ENCODE data around the gene UBE2E1. TPM values are rescaled to one million over a fixed set of nuclear protein-coding genes. Genes with fewer than 3 reads are reported as not detected.

UBE2E1 gene
- total RNA-seq, 1 donor from 2014 or later, result 74.6 TPM

DNA sequence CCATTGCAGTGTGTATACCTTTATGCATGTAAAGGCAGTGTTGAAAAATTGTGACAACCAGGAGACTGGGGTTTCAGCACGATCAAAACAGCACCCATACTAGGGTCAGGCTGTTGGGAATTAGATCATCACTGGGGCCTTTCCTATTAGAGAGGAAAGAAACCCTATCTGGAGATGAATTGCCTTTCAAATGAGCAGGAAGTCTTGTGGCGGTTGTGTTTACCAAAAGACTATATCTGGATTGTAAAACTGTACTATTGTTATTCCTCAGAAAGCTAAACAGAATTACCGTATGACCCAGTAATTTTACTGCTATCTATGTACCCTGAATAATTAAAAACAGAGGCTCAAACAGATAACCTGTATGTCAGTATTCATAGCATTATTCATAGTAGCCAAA, 10.1 kb downstream of the UBE2E1 start:
- intact Hi-C loops (cut with DNase I), result no loop called here
- TF ChIP-seq, protein P1, sequence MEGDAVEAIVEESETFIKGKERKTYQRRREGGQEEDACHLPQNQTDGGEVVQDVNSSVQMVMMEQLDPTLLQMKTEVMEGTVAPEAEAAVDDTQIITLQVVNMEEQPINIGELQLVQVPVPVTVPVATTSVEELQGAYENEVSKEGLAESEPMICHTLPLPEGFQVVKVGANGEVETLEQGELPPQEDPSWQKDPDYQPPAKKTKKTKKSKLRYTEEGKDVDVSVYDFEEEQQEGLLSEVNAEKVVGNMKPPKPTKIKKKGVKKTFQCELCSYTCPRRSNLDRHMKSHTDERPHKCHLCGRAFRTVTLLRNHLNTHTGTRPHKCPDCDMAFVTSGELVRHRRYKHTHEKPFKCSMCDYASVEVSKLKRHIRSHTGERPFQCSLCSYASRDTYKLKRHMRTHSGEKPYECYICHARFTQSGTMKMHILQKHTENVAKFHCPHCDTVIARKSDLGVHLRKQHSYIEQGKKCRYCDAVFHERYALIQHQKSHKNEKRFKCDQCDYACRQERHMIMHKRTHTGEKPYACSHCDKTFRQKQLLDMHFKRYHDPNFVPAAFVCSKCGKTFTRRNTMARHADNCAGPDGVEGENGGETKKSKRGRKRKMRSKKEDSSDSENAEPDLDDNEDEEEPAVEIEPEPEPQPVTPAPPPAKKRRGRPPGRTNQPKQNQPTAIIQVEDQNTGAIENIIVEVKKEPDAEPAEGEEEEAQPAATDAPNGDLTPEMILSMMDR (IDR thresholded peaks at IDR 0.05), result no peak
- Histone ChIP-seq H3K4me3 (no peak overlapping the region), H3K4me1 (peaks cover 0 to 13% of the 10 kb centered on the region in 2 donors), H3K27me3 (no peaks in the 10 kb centered on the region), H3K9me3 (no peaks in the 10 kb centered on the region), H3K27ac (no peak overlapping the region), H3K36me3 (no peaks in the 10 kb centered on the region)
- no peak for DNase-seq (ENCODE audit: low spot score in 2 of 2)

DNA sequence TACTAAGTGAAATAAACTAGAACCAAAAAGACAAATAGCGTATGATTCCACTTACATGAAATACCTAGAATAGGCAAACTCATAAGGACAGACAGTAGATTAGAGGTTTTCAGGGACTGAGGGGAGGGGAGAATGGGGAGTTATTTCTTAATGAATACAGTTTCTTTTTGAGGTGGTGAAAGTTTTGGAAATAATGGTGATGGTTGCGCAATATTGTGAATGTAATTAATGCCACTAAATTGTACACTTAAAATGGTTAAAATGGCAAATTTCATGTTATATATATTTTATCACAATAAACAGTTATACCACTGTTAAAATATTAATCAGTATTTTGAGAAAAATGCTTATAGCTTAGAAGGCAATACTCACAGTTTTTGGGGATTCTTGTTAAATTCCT, 11.0 kb downstream of the UBE2E1 start:
- H3K4me1 ChIP-seq, result peaks cover 0 to 6% of the 10 kb centered on the region in 2 donors
- intact Hi-C loops (cut with DNase I), result no loop called here
- TF ChIP-seq, protein P1 (IDR thresholded peaks at IDR 0.05), result no peak

DNA sequence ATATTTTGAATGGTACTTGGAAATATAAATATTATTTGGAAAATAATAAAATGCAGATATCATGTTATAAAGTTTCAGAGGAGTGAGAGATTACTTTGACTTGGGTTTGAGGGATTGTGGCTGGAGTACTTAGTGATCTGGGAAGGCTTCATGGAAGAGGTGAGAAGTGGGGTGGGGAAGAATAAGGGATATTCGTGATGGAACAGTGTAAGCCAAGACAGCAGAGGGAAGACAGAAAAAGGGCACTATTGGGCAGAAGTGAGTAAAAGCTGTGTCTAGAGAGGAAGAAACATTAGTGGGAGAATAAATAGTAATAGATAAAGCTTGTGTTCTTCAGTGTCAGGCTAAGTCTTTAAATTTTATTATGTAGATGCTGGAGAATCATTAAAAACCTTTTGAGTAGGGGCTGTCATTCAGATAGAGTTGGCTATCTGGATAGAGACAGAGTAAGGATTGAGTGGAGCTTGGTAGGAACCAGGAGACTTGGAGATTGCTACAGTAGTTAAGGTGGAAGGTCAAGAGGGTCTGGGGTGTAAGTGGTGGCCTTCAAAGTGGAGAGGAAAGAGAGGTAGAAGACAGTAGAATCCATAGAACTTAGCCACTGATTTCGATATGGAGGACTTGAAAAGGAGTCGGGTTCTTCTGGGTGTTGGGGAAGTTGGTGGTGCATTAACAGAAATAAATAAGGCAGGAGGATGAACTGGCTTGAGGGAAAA, 11.9 kb downstream of the UBE2E1 start:
- Histone ChIP-seq H3K9me3 (no peaks in the 10 kb centered on the region), H3K27me3 (no peaks in the 10 kb centered on the region), H3K36me3 (no peaks in the 10 kb centered on the region), H3K4me3 (no peak overlapping the region), H3K27ac (no peak overlapping the region), H3K4me1 (no peaks in the 10 kb centered on the region)
- DNase-seq (ENCODE audit: low spot score in 2 of 2), result no peak
- TF ChIP-seq, protein P1 (IDR thresholded peaks at IDR 0.05), result no peak
- intact Hi-C loops (cut with DNase I), result no loop called here

More for the DNA sequence above, 11.0 kb downstream of the UBE2E1 start:
- H3K36me3 ChIP-seq, result no peaks in the 10 kb centered on the region
- H3K27ac ChIP-seq, result no peak overlapping the region
- no peak overlapping the region for H3K4me3 ChIP-seq
- H3K27me3 ChIP-seq, result no peaks in the 10 kb centered on the region
- no peaks in the 10 kb centered on the region for H3K9me3 ChIP-seq
- no peak for DNase-seq (ENCODE audit: low spot score in 2 of 2)

DNA sequence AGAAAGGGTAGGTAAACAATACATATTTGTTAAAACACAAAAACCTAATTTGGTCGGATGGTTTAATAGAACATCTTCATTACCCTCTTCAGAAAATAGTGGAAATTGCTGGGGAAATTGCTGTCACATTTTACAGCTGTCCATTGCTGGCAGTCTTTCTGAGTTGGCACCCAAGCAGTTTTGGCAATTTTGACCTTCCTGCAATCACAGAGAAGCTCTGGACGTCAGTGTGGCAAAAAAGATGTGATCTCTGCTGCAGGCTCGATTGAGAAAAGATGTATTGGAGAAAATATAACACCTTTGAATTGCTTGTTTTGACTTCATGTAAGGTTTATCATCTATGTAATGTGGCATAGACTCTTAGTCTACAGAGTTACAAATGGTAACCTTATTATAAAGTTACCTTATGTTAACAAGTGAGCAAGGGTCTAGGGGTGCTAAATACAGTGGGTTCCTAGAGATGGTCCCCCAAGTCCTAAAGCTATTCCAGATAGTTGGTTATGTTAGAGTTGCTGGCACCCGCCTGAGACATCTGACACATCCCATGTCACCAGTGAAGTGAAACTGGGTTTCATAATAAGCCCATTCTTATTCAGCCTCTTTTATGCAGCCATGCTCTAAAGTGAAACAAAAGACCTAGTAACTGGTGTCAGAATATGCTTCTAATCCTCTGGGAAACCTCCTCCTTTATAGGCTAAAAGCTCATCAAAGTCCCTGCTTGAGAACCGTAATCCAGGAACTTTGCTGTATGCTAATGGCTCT, 14.0 kb downstream of the UBE2E1 start:
- H3K4me3 ChIP-seq, result no peak overlapping the region
- H3K9me3 ChIP-seq, result no peaks in the 10 kb centered on the region
- DNase-seq (ENCODE audit: low spot score in 2 of 2), result no peak
- no peaks in the 10 kb centered on the region for H3K27me3 ChIP-seq
- H3K4me1 ChIP-seq, result peaks cover 0 to 3% of the 10 kb centered on the region in 2 donors
- intact Hi-C loops (cut with DNase I), result no loop called here
- no peak overlapping the region for H3K27ac ChIP-seq
- TF ChIP-seq, protein P1 (IDR thresholded peaks at IDR 0.05), result no peak
- H3K36me3 ChIP-seq, result no peaks in the 10 kb centered on the region

DNA sequence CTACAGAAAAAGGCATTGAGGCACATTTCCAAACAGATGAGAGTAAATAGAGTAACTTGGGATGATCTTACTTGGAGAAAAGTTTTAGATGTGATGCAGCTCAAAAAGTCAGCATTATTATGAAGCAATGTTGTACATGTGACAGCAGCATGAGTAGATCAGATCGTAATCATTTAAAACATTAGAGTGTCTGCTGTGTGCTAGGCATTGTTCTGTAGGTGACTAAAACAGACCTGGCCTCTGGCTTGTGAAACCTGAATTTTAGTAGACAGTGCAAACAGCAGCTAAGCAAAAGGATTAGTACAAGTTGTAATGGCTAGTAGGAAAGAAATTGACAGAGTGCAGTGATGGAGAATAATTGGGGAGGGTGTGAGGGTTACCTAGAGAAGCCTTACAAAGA, 15.1 kb downstream of the UBE2E1 start:
- Histone ChIP-seq H3K4me1 (peaks cover 0 to 3% of the 10 kb centered on the region in 2 donors), H3K36me3 (no peaks in the 10 kb centered on the region), H3K27me3 (no peaks in the 10 kb centered on the region), H3K27ac (no peak overlapping the region), H3K4me3 (no peak overlapping the region), H3K9me3 (no peaks in the 10 kb centered on the region)
- TF ChIP-seq, protein P1 (IDR thresholded peaks at IDR 0.05), result no peak
- DNase-seq (ENCODE audit: low spot score in 2 of 2), result no peak
- intact Hi-C loops (cut with DNase I), result no loop called here
